Measurements from ENCODE around the gene PDE6D.
A peak's percentile ranks its signal among the peaks of the same experiment; 100 is the strongest.

PDE6D gene

GRCh38 chr2:231708773-231709635 lies 72.1 kb downstream of the PDE6D start:
- DNase-seq (ENCODE audit: low read depth), result no peak
- H3K4me3 ChIP-seq (ENCODE audit: low read length), result peak overlapping the region; percentile 87
- TF ChIP-seq CTCF (conservative IDR thresholded peaks at IDR 0.05; ENCODE audit: low read depth, low read length), result no peak

- H3K4me3 ChIP-seq (ENCODE audit: low read length), result peak within 1 kb of the TSS; percentile 87
- no peak for TF ChIP-seq CTCF (conservative IDR thresholded peaks at IDR 0.05; ENCODE audit: low read depth, low read length)
Measured at GRCh38 chr2:231707927-231708772, 72.9 kb downstream of the PDE6D start, which contains the start of gene PTMA. Gene PTMA, plus strand, starts transcription at chr2:231708525. Its CDS starts 182 bp downstream, at chr2:231708707.

GRCh38 chr2:231707625-231707926 lies 73.5 kb downstream of the PDE6D start:
- H3K4me3 ChIP-seq (ENCODE audit: low read length), result peak overlapping the region; percentile 51
- no peak for TF ChIP-seq CTCF (conservative IDR thresholded peaks at IDR 0.05; ENCODE audit: low read depth, low read length)
- no peak for DNase-seq (ENCODE audit: low read depth)

More at GRCh38 chr2:231707927-231708772, 72.9 kb downstream of the PDE6D start, which contains the start of gene PTMA:
- DNase-seq (ENCODE audit: low read depth), result peak; percentile 99

GRCh38 chr2:231706731-231707624 lies 74.1 kb downstream of the PDE6D start:
- peak; percentile 94 for TF ChIP-seq CTCF (conservative IDR thresholded peaks at IDR 0.05; ENCODE audit: low read depth, low read length)
- peak; percentile 95 for DNase-seq (ENCODE audit: low read depth)
- peak overlapping the region; percentile 74 for H3K4me3 ChIP-seq (ENCODE audit: low read length)

- H3K4me3 ChIP-seq (ENCODE audit: low read length), result no peak overlapping the region
- no peak for DNase-seq (ENCODE audit: low read depth)
- no peak for TF ChIP-seq CTCF (conservative IDR thresholded peaks at IDR 0.05; ENCODE audit: low read depth, low read length)
Measured at GRCh38 chr2:231704017-231704416, 77.1 kb downstream of the PDE6D start.

GRCh38 chr2:231701456-231702373 lies 79.4 kb downstream of the PDE6D start:
- DNase-seq (ENCODE audit: low read depth), result peak; percentile 41

More at GRCh38 chr2:231701456-231702373, 79.4 kb downstream of the PDE6D start:
- TF ChIP-seq CTCF (conservative IDR thresholded peaks at IDR 0.05; ENCODE audit: low read depth, low read length), result no peak
- no peak overlapping the region for H3K4me3 ChIP-seq (ENCODE audit: low read length)

Data from retinal pigment epithelial cell (primary cell).